SU-DHL-6 (cell line): ENCODE data around the gene OR1N1.

Experiments
- H2AFZ ChIP-seq: fragments of 200-600 bp; sonication (generic); 2 replicates; pipeline ENCODE4 v1.6.1; 2014; ENCODE audit warnings: low read depth, mild to moderate bottlenecking, moderate library complexity, mixed read lengths, antibody characterized with exemption, low read length; ENCODE audit not compliant: severe bottlenecking
- H3F3A ChIP-seq: fragments of 200-600 bp; shearing (Covaris generic); 2 replicates; pipeline ENCODE4 v1.6.0; 2016; ENCODE audit warnings: antibody characterized with exemption, mild to moderate bottlenecking; ENCODE audit not compliant: insufficient read depth
- H3K27ac ChIP-seq: fragments of 200-600 bp; sonication (generic); 2 replicates; pipeline ENCODE4 v1.5.1; 2016; ENCODE audit warnings: low read depth, mild to moderate bottlenecking, low read length, moderate library complexity, mixed read lengths
- H3K27me3 ChIP-seq: fragments of 200-600 bp; sonication (generic), shearing (Covaris generic); 2 replicates; pipeline ENCODE4 v1.6.0; 2014; ENCODE audit warnings: mild to moderate bottlenecking, low read length
- H3K36me3 ChIP-seq: fragments of 200-600 bp; sonication (generic); 2 replicates; pipeline ENCODE4 v1.6.1; 2014; ENCODE audit warnings: mild to moderate bottlenecking, low read length, mixed read lengths
- H3K4me2 ChIP-seq: fragments of 300-600, 200-600 bp; shearing (Covaris generic), sonication (generic); 2 replicates; pipeline ENCODE4 v1.6.0; 2014; ENCODE audit warnings: low read length, low read depth, mild to moderate bottlenecking; ENCODE audit not compliant: poor library complexity, severe bottlenecking
- H3K4me3 ChIP-seq: fragments of 200-600 bp; sonication (generic); 2 replicates; pipeline ENCODE4 v1.5.1; 2014; ENCODE audit warnings: antibody characterized with exemption, low read length, mild to moderate bottlenecking, mixed read lengths; ENCODE audit not compliant: insufficient read depth, poor library complexity, severe bottlenecking
- H3K79me2 ChIP-seq: fragments of 200-600 bp; sonication (generic); 2 replicates; pipeline ENCODE4 v1.6.1; 2014; ENCODE audit warnings: mild to moderate bottlenecking, low read length, moderate library complexity; ENCODE audit not compliant: insufficient read depth
- H3K9ac ChIP-seq: fragments of 200-600 bp; sonication (generic); 2 replicates; pipeline ENCODE4 v1.7.0; 2014; ENCODE audit warnings: mild to moderate bottlenecking, low read length
- H3K9me2 ChIP-seq: fragments of 200-600 bp; sonication (generic); replicated peaks from 2 replicates; pipeline ENCODE4 v1.6.1; 2014; ENCODE audit warnings: low read length; ENCODE audit not compliant: insufficient read depth
- H3K9me3 ChIP-seq: fragments of 200-600 bp; sonication (generic); 2 replicates; pipeline ENCODE4 v1.6.1; 2014; ENCODE audit warnings: low read length, mixed read lengths; ENCODE audit not compliant: insufficient read depth
- H4K20me1 ChIP-seq: fragments of 200-600 bp; sonication (generic); 2 replicates; pipeline ENCODE4 v1.6.1; 2014; ENCODE audit warnings: low read depth, mild to moderate bottlenecking, antibody characterized with exemption, low read length, moderate library complexity, mixed read lengths
- CTCF ChIP-seq: fragments of 200-600 bp; sonication (generic); IDR thresholded peaks from one replicate; pipeline ENCODE4 v1.5.1; 2017; ENCODE audit warnings: antibody characterized with exemption, mild to moderate bottlenecking, low read length, moderate library complexity; ENCODE audit not compliant: insufficient read depth, poor library complexity, severe bottlenecking
- EZH2phosphoT487 ChIP-seq: fragments of 200-600 bp; sonication (generic), shearing (Covaris generic); conservative IDR thresholded peaks from 2 replicates; pipeline ENCODE4 v1.6.1; 2018; ENCODE audit warnings: mild to moderate bottlenecking, antibody characterized with exemption, low read length, moderate library complexity, mixed read lengths

Gene OR1N1

DNA sequence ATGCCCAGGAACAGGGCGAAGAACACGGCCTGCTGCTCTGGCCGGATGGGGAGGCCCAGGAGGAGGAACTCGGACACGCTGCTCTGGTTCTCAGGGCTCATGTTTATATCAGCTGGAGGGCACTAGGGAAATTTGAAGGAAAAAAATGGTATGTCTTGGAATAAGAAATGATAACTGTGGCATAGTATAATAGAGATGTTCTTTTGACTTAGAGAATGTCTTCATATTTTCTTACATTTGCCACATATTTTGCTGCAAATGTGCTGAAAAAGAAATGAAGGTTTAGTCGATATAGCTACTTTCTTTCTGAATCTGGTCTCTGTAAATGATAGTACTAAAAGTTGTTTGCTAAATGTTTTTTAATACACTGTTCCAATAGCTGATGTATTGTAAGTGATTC lies 49.3 kb downstream of the OR1N1 start, which contains the start of gene OR1J1:
Gene OR1J1 (minus strand): TSS at position 101 of the 400 bp plus-strand sequence. CDS start 0 bp downstream, at position 101.
- no peak within 1 kb of the TSS for H3K4me2 ChIP-seq
- H3K36me3 ChIP-seq = no peaks in the 10 kb centered on the region
- no peak within 1 kb of the TSS for H3K27ac ChIP-seq
- no peaks in the 10 kb centered on the region for H3K9me2 ChIP-seq
- no peaks in the 10 kb centered on the region for H3K9me3 ChIP-seq
- no peak within 1 kb of the TSS for H3K4me3 ChIP-seq
- no peaks in the 10 kb centered on the region for H4K20me1 ChIP-seq
- no peaks in the 10 kb centered on the region for H3K27me3 ChIP-seq
- no peak within 1 kb of the TSS for H3K9ac ChIP-seq
- H3K79me2 ChIP-seq = no peaks in the 10 kb centered on the region
- H3F3A ChIP-seq = no peaks in the 10 kb centered on the region
- TF ChIP-seq EZH2phosphoT487 (no peak), CTCF (no peak)
- no peak within 1 kb of the TSS for H2AFZ ChIP-seq

GRCh38 chr9:122477346-122477745 lies 49.7 kb downstream of the OR1N1 start:
- Histone ChIP-seq H3F3A (no peaks in the 10 kb centered on the region), H3K27me3 (no peaks in the 10 kb centered on the region), H4K20me1 (no peaks in the 10 kb centered on the region), H2AFZ (no peak overlapping the region), H3K9me2 (no peaks in the 10 kb centered on the region), H3K79me2 (no peaks in the 10 kb centered on the region), H3K27ac (no peak overlapping the region), H3K4me3 (no peak overlapping the region), H3K9me3 (no peaks in the 10 kb centered on the region), H3K36me3 (no peaks in the 10 kb centered on the region), H3K9ac (no peak overlapping the region), H3K4me2 (no peak overlapping the region)
- TF ChIP-seq CTCF (no peak), EZH2phosphoT487 (no peak)
